HG03039 (cell line): Measurements from ENCODE around the gene TM4SF18.
"Not testable (repeated sequence)": the region's sequence is repeated elsewhere in the genome, so short reads cannot be mapped to it uniquely, and the experiment has no call there.

ENCODE experiments used
- ATAC-seq: cut with Tn5 transposase; IDR thresholded peaks from one replicate; pipeline ENCODE4 v1.9.1; 2021; ENCODE audit warnings: mild to moderate bottlenecking, moderate library complexity; ENCODE audit not compliant: unreplicated experiment

The TM4SF18 gene

GRCh38 chr3:149333176-149333859 lies at the start of gene TM4SF18:
Gene TM4SF18, minus strand, starts transcription at chr3:149333636. Its CDS starts 254 bp downstream, at chr3:149333382.
- ATAC-seq = no peak

GRCh38 chr3:149382518-149382917 lies 49.1 kb upstream of the TM4SF18 start:
- no peak for ATAC-seq

- ATAC-seq = no peak
Observed at GRCh38 chr3:149382101-149382467, 48.6 kb upstream of the TM4SF18 start.

GRCh38 chr3:149381173-149382100 lies 48.0 kb upstream of the TM4SF18 start:
- ATAC-seq = no peak

- ATAC-seq = not testable (repeated sequence)
Observed at GRCh38 chr3:149380220-149380619, 46.8 kb upstream of the TM4SF18 start.

GRCh38 chr3:149378478-149379309 lies 45.3 kb upstream of the TM4SF18 start:
- ATAC-seq = no peak

GRCh38 chr3:149377408-149378364 lies 44.2 kb upstream of the TM4SF18 start, which contains the start of gene TM4SF1:
Gene TM4SF1, minus strand, starts transcription at chr3:149377649. Its CDS starts 102 bp downstream, at chr3:149377547.
- no peak for ATAC-seq

GRCh38 chr3:149376718-149377407 lies 43.4 kb upstream of the TM4SF18 start:
- no peak for ATAC-seq

GRCh38 chr3:149375501-149376196 lies 42.2 kb upstream of the TM4SF18 start:
- no peak for ATAC-seq

GRCh38 chr3:149374793-149375500 lies 41.5 kb upstream of the TM4SF18 start:
- no peak for ATAC-seq

- ATAC-seq = no peak
Observed at GRCh38 chr3:149374391-149374790, 41.0 kb upstream of the TM4SF18 start.

- no peak for ATAC-seq
Observed at GRCh38 chr3:149373235-149374125, 40.0 kb upstream of the TM4SF18 start.

- ATAC-seq = no peak
Observed at GRCh38 chr3:149371723-149372114, 38.3 kb upstream of the TM4SF18 start.

- ATAC-seq = no peak
Observed at GRCh38 chr3:149371001-149371722, 37.7 kb upstream of the TM4SF18 start.

- no peak for ATAC-seq
Observed at GRCh38 chr3:149369991-149370866, 36.8 kb upstream of the TM4SF18 start.
